ENCODE measurements around the gene LDHD. TPM values are rescaled to one million over a fixed set of nuclear protein-coding genes. Genes with fewer than 3 reads are reported as not detected.

The LDHD gene
- total and polyA plus RNA-seq, 2 of the 8 experiments (the other 6 are each of a cell fraction or from before 2014, with no cell fraction given): 14.9 to 18.2 TPM

DNA sequence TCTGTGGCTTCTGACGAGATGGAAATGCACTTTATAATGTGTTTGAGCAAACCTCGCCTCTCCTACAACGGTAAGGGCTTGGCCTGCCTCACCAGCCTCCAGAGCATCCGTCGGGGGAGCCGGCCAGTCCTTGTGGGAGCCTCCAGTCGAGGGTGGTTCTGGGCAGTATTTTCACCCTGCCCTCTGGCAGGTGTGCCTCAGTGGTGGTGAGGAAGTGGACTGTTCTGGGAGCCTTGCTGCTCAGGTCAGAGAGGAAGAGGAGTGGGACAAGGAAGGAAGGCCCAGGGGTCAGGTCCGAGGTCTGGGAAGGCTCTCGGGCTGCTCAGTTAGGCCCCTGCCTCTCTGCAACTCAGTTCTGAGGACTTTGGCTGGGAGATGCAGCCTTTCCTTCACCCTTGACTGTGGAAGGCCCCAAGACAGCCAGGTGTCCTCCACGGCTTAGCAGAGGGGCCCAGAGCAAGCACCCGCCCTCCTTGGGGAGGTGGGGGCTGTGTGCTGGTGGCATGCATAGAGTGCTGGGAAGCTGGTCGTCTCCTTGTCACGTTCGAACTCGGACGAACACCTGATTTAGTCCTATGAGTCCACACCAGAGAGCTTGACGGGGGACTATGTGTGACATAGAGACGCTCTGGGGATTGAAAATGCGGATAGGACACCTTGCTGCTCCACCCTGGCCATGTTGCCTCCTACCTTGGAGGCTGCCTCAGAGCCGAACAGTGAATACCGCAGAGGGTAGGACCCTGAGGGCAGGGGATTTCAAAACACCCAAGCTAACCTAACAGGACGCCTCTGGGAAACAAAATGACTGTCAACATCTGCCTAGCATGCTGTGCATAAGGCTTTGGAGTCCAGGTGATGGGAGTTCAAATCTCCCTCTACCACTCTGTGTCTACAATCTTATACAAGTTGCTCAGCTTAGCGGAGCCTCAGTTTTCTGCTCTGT is 22.7 kb downstream of the LDHD start (continued):
- TF ChIP-seq, protein P1, sequence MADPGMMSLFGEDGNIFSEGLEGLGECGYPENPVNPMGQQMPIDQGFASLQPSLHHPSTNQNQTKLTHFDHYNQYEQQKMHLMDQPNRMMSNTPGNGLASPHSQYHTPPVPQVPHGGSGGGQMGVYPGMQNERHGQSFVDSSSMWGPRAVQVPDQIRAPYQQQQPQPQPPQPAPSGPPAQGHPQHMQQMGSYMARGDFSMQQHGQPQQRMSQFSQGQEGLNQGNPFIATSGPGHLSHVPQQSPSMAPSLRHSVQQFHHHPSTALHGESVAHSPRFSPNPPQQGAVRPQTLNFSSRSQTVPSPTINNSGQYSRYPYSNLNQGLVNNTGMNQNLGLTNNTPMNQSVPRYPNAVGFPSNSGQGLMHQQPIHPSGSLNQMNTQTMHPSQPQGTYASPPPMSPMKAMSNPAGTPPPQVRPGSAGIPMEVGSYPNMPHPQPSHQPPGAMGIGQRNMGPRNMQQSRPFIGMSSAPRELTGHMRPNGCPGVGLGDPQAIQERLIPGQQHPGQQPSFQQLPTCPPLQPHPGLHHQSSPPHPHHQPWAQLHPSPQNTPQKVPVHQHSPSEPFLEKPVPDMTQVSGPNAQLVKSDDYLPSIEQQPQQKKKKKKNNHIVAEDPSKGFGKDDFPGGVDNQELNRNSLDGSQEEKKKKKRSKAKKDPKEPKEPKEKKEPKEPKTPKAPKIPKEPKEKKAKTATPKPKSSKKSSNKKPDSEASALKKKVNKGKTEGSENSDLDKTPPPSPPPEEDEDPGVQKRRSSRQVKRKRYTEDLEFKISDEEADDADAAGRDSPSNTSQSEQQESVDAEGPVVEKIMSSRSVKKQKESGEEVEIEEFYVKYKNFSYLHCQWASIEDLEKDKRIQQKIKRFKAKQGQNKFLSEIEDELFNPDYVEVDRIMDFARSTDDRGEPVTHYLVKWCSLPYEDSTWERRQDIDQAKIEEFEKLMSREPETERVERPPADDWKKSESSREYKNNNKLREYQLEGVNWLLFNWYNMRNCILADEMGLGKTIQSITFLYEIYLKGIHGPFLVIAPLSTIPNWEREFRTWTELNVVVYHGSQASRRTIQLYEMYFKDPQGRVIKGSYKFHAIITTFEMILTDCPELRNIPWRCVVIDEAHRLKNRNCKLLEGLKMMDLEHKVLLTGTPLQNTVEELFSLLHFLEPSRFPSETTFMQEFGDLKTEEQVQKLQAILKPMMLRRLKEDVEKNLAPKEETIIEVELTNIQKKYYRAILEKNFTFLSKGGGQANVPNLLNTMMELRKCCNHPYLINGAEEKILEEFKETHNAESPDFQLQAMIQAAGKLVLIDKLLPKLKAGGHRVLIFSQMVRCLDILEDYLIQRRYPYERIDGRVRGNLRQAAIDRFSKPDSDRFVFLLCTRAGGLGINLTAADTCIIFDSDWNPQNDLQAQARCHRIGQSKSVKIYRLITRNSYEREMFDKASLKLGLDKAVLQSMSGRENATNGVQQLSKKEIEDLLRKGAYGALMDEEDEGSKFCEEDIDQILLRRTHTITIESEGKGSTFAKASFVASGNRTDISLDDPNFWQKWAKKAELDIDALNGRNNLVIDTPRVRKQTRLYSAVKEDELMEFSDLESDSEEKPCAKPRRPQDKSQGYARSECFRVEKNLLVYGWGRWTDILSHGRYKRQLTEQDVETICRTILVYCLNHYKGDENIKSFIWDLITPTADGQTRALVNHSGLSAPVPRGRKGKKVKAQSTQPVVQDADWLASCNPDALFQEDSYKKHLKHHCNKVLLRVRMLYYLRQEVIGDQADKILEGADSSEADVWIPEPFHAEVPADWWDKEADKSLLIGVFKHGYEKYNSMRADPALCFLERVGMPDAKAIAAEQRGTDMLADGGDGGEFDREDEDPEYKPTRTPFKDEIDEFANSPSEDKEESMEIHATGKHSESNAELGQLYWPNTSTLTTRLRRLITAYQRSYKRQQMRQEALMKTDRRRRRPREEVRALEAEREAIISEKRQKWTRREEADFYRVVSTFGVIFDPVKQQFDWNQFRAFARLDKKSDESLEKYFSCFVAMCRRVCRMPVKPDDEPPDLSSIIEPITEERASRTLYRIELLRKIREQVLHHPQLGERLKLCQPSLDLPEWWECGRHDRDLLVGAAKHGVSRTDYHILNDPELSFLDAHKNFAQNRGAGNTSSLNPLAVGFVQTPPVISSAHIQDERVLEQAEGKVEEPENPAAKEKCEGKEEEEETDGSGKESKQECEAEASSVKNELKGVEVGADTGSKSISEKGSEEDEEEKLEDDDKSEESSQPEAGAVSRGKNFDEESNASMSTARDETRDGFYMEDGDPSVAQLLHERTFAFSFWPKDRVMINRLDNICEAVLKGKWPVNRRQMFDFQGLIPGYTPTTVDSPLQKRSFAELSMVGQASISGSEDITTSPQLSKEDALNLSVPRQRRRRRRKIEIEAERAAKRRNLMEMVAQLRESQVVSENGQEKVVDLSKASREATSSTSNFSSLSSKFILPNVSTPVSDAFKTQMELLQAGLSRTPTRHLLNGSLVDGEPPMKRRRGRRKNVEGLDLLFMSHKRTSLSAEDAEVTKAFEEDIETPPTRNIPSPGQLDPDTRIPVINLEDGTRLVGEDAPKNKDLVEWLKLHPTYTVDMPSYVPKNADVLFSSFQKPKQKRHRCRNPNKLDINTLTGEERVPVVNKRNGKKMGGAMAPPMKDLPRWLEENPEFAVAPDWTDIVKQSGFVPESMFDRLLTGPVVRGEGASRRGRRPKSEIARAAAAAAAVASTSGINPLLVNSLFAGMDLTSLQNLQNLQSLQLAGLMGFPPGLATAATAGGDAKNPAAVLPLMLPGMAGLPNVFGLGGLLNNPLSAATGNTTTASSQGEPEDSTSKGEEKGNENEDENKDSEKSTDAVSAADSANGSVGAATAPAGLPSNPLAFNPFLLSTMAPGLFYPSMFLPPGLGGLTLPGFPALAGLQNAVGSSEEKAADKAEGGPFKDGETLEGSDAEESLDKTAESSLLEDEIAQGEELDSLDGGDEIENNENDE (IDR thresholded peaks at IDR 0.05; ENCODE audit: insufficient replicate concordance, low read length): no peak

All from H1 (cell line).